ENCODE data around the gene PRKACB. TPM values are rescaled to one million over a fixed set of nuclear protein-coding genes. Genes with fewer than 3 reads are reported as not detected.

Gene PRKACB
- total RNA-seq, 4 donors from 2014 or later, result 26.7 to 35.6 (median 33.8) TPM

- TF ChIP-seq POLR2A (IDR thresholded peaks at IDR 0.05), result no peak
- TF ChIP-seq CTCF (IDR thresholded peaks at IDR 0.05), result no peak
- WGBS, 2 donors, result 95 to 97% methylated on average over 6 of the region's 6 CpGs
- H3K4me1 ChIP-seq, result no peaks in the 10 kb centered on the region
- DNase-seq, result no peak
- intact Hi-C loops (cut with DNase I), result no loop called here
- H3K27me3 ChIP-seq, result no peaks in the 10 kb centered on the region
- no peaks in the 10 kb centered on the region for H3K9me3 ChIP-seq
- no peak overlapping the region for H3K27ac ChIP-seq
- H3K4me3 ChIP-seq (replicated peaks in 1 of 3), result no peak overlapping the region
- H3K36me3 ChIP-seq, result peaks cover 0 to 2% of the 10 kb centered on the region in 2 donors
These were observed 54.8 kb downstream of the PRKACB start for GRCh38 chr1:84198832-84199231.

- no peak for DNase-seq
- WGBS, 2 donors, result 96 to 97% methylated on average over 1 of the region's 1 CpG
- Histone ChIP-seq H3K27ac (no peak overlapping the region), H3K36me3 (peaks cover 0 to 2% of the 10 kb centered on the region in 2 donors), H3K27me3 (no peaks in the 10 kb centered on the region), H3K4me3 (replicated peaks in 1 of 3) (no peak overlapping the region), H3K4me1 (peaks cover 0 to 2% of the 10 kb centered on the region in 2 donors), H3K9me3 (no peaks in the 10 kb centered on the region)
- TF ChIP-seq CTCF (IDR thresholded peaks at IDR 0.05), result no peak
- no peak for TF ChIP-seq POLR2A (IDR thresholded peaks at IDR 0.05)
- intact Hi-C loops (cut with DNase I), result no loop called here
These were observed 55.2 kb downstream of the PRKACB start for GRCh38 chr1:84199257-84199656.

GRCh38 chr1:84202126-84202525 lies 58.1 kb downstream of the PRKACB start:
- Histone ChIP-seq H3K9me3 (no peaks in the 10 kb centered on the region), H3K36me3 (peaks cover 0 to 2% of the 10 kb centered on the region in 2 donors), H3K27me3 (no peaks in the 10 kb centered on the region), H3K27ac (no peak overlapping the region), H3K4me1 (peaks cover 11 to 22% of the 10 kb centered on the region in 2 donors), H3K4me3 (replicated peaks in 1 of 3) (no peak overlapping the region)
- intact Hi-C loops (cut with DNase I), result no loop called here
- DNase-seq, result no peak
- TF ChIP-seq CTCF (IDR thresholded peaks at IDR 0.05), result no peak
- TF ChIP-seq POLR2A (IDR thresholded peaks at IDR 0.05), result no peak

- Histone ChIP-seq H3K9me3 (no peaks in the 10 kb centered on the region), H3K4me3 (replicated peaks in 1 of 3) (no peak overlapping the region), H3K4me1 (peaks cover 15 to 31% of the 10 kb centered on the region in 2 donors), H3K27me3 (no peaks in the 10 kb centered on the region), H3K27ac (peak overlapping the region; percentile 49 to 58 (median 52)), H3K36me3 (no peaks in the 10 kb centered on the region)
- TF ChIP-seq CTCF (IDR thresholded peaks at IDR 0.05) (no peak), POLR2A (IDR thresholded peaks at IDR 0.05) (no peak)
- intact Hi-C loops (cut with DNase I), result no loop called here
- WGBS, 2 donors, result 44 to 55% methylated on average over 1 of the region's 1 CpG
- DNase-seq, result peak; percentile 65 to 66
These were observed 62.3 kb downstream of the PRKACB start for GRCh38 chr1:84206375-84206774.

- Histone ChIP-seq H3K4me3 (replicated peaks in 1 of 3) (no peak overlapping the region), H3K27ac (no peak overlapping the region), H3K36me3 (no peaks in the 10 kb centered on the region), H3K4me1 (peaks cover 15 to 31% of the 10 kb centered on the region in 2 donors), H3K27me3 (no peaks in the 10 kb centered on the region), H3K9me3 (no peaks in the 10 kb centered on the region)
- no peak for DNase-seq
- intact Hi-C loops (cut with DNase I), result no loop called here
- TF ChIP-seq CTCF (IDR thresholded peaks at IDR 0.05) (no peak), POLR2A (IDR thresholded peaks at IDR 0.05) (no peak)
These were observed 64.9 kb downstream of the PRKACB start for GRCh38 chr1:84208935-84209334.
